NCI-H2196 treated with DMSO at 0.1 percent for 48 hours (cell line): ENCODE measurements around the gene EHD3.

Experiments
- DNase-seq: peaks from one replicate; lab custom pipeline; 2025; ENCODE audit not compliant: unreplicated experiment; lab: John Stamatoyannopoulos, UW

The EHD3 gene

DNA sequence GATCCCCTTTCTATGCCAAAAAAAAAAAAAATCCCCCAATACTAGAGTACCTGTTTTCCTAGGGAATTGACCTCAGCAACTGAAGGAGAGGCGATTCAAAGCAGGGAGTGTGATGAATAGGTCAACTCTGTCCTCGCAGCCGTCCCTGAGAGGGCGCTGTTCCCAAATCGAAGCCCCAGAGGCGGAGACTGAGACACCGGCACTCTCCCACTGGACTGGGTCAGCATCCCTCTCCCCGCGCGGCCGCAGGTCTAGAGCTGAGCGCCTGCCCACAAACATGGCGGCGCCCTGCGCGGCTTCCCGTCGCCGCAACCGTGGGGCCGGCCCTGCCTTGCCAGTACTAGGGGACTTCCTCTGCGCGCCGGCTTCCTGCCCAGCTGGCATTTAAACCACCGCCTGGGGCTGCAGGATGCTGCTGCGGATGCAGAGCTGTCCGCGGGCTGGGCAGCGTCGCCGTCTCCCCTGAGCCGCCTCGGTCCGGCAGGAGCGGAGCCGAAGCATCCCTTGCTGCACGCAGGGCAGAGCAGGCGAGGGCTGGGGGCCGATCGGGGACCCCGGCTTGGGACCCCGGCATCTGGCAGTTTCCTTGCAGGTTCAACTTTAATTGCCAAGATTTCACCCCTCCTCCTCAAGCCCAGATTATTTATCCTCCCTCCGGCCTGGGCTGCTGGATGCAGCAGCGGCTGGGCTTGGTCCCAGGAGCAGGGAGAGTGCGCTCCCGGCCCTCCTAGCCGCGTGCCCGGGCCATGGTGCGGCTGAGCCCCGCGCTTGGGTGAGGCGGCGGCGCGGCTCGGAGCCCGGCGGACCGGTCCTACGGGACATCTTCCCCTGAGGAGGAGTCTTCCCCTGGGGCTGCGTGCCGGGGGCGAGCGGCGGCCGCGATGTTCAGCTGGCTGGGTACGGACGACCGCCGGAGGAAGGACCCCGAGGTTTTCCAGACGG lies at the start of gene EHD3:
EHD3 (plus strand) TSS at position 412 of the 942 bp plus-strand sequence; CDS start at position 882, 470 bp downstream.
- peak; percentile 89 for DNase-seq

DNA sequence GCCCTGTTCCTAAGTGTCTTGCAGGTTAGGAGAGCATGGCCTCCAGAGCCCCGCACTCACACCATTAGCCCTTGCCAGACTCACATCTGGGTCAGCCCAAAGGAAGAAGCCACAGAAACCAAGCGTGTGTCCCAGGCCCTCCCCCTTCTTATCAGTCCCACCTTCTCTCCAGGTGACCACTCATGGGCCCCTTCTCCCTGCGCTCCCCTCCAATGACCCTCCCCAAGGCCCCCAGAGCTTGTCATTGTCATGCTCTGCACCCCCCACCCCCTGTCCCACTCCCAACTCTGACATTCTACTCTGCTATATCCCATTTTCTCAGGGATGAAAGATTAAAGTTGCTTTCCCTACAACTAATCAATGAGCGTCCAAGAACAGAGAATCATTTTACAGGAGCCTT lies 46.8 kb upstream of the EHD3 start:
- no peak for DNase-seq

DNA sequence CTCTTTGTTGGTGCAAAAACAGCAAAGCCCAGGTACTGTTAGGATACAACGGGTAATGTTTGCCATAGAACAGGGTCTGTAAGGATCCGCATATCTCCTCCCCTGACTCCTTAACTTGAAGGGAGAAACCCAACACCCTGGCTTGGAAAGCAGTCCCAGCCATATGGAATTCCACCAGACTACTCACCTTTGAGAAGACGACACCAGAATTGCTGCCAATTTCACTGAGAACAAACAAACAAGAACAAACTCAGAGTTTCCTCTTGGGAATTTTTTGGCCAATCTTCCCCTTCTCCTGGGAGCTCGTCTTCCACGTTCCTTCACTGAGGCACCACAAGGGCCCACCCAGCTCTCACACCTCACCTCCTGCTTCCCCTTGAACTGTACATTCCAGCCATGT lies 45.8 kb upstream of the EHD3 start:
- DNase-seq, result no peak

DNA sequence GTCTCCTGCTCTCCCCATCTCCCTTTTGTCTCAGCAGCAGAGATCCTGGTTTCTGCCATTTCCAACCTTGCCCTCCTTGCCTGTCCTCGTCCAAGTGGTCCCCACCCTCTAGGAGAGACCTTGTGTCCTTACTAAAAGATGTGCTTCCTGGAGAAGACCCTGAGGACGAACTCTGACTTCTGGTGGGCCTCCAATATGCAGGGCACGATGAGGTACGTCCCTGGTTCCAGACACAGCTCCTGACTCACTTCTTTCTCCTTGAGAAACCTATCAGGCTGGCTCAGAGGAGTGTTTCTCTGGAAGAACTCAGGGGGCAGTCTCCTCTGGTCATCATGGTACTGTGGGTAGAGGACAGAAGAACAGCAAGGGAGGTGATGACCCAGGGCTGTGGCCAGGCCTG lies 44.8 kb upstream of the EHD3 start:
- no peak for DNase-seq

DNA sequence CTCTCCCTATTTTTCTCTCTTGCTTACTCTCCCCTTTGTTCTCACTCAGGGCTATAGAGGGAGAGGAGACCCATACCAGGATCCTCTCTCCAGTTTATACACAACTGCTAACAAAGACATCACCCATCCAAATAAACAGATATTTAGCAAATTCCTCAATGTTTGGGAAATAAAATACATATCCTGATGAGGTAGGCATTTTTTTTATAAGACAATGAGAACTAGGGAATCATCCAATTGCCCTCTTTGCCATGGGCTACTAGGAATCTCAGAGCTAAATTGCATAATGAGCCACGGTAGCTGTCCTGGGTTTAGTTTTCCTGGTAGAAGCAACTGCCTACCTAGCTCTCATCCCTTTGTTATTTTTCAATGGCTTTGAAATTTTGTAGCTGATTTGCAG lies 43.8 kb upstream of the EHD3 start:
- DNase-seq, result no peak

DNA sequence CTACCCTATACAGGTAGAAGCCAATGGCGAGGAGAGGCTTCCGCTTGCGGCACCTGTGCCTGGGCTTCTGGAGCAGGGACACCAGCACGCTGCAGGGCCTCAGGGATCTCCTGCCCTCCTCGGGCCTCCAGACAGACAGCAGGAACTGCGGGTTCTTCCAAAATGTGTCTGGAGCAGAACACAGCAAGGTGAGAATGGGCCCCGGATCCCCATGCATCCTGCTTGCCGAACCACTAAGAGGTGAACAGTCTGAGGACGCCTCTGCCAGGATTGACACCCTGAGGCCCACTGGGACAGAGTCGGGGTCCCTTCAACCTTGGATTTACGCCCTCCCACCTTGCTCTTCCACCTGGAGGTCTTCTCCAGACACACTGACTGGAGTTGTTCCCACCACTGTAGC lies 42.0 kb upstream of the EHD3 start:
- no peak for DNase-seq

DNA sequence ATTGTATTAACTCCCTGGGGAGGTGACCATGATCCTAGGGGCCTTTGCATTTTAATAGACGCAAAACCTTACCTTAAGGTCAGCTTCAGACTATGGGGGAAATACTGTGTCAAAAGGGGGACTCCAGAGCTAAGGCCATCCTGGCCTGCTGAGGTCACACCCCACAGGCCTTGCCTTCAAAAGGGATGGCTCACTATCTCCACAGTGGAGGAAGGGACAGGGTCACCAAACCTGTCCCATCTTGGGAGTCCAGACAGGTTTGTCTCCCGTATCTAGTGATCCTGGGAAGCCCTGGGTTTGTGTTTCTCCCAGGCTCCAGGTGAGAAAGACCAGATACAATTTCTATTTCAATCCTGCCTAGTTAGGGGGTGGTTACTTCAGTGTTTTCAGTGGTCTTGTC lies 41.6 kb upstream of the EHD3 start:
- no peak for DNase-seq

DNA sequence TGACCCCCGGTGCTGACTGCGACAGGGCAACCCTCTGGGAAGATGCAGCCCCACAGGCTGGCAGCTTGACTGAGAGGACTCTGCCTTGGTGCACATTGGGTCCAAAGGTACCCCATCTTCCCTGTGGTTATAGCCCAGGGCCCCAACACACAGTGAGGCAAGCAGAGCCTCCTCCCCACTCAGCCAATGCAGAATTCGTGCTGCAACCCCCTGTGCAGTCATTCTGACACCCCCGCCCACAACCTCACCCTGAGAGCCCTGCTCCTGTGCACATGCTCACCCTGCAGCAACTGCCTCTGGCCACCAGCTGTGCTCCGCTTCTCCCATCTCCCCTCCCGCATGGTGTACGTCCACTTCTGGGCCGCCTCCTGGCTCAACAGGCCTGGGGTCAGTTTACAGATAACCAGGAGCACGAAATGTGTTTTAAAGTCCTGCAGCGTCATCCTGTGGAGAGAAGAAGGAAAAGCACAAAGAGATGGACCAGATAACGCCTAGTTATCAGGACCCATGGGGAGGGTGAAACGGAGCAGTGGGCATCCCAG lies 41.0 kb upstream of the EHD3 start:
- no peak for DNase-seq

DNA sequence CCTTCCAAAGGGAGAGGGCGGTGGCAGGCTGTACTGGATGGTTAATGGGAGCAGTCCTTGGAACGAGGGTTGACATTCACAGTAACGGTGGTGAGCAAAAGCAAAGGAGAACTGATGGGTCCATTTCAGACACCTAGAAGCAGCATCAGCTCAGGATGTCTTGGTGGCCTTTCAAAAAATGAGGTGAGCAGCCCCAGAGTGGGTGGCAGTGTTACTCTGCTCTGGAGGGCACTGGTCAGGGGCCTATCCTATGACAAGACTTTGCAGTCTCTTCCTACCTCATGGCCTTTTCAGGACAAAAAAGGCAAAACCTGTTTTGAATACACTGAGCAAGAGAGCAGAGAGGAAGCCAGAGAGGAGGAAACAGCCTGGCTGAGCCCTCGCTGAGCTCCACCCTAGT lies 40.1 kb upstream of the EHD3 start:
- no peak for DNase-seq

DNA sequence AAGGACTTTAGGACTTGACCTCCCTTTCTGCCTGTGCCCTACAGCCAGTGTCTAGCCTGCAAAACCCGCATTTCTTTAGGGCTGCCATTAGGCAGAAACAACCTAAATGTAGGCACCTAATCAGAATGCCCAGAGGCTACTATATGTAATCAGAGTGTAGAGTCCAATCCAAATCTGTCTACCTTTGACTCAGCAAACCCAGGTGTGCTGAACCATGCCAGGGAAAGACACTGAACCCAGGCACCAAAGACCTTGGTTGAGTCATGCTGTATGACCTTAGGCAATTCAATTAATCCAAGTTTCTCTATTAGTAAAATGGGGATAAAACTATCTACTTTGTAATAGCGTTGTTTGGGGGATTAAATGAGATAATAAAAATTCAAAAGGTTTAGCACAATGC lies 37.3 kb upstream of the EHD3 start:
- DNase-seq, result no peak

DNA sequence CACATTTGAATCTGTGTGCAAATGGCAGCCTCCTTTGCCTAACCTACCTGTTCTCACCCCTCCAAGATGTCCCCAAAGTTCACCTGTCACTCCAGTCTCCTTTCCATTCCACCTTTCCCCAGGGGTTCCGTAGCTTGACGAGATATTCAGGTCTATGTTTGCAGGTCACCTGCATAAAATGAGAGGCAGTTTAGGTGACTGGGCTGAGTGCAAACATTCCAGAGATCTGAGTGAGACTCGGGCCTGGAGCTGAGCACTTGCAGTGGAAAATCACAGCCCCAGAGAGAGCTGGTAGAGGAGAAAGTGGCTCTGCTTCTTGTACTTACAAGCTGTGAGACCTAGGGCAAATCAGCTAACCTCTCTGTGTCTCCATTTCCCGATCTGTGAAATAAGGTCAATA lies 36.8 kb upstream of the EHD3 start:
- DNase-seq, result no peak

DNA sequence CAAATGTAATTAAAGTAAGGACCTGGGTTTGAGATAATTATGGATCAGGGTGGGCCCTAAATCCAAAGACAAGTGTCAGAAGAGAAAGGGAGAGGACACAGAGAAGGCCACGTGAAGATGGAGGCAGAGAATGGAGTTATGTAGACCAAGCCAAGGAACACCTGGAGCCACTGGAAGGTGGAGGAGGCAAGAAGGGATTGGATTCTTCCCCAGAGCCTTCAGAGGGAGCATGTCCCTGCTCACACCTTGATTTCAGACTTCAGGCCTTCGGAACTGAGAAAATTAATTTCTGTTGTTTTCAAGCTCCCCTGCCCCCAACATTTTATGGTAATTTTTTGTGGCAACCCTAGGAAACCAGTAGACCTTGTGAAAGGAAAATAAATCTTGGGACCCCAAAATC lies 36.3 kb upstream of the EHD3 start:
- DNase-seq, result no peak

DNA sequence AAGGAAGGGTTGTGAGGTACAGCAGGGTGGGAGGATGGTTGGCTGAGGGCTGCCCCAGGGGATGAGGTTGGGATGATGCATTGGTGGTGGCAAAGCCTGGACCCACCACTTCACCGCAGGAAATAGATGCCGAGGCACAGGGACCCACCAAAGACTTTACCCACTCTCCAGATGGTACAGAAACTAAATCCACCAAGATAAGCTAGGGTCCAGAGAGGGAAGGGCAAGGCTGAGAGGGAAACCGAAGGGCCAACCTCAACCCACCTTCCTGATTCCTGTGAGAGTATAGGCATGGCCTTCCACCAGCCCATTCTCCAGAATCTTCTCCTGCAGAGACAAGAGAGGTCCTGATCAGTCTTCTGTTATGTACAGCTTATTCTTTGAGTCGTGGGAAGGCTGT lies 34.7 kb upstream of the EHD3 start:
- DNase-seq, result no peak

DNA sequence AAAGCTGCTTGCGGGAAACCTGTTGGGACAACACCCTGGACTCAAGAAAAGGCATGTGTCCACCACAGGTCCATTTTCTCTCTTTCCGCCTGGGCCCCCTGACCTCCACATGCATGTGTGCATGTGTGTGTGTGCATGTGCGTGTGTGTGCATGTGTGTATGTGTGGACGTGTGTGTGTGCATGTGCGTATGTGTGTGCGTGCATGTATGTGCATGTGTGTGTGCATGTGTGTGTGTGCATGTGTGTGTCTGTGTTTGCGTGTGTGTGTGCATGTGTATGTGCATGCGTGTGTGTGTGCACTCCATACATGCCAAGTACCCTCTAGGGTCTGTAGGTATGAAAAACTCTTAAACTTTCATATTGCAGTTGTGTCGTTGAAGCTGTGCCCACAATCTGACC lies 33.0 kb upstream of the EHD3 start:
- DNase-seq, result no peak

DNA sequence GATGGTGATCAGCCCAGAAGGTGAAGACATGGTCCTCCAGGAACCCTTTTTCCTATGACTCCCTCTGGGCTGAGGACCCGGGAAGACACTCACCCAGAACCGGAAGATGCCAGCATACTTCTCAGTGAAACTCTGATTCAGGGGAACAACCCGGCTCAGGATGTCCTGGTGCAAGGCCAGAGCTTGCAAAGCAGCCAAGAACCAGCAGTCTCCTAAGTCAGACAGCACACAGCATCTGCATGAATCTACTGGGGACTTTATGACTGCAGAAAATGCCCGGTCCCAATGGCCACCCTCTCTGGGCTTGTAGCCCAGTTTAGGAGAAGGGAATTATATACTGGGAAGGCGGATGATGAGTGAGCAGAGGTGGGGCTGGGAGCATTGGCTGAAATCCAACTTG lies 31.9 kb upstream of the EHD3 start:
- DNase-seq, result no peak

DNA sequence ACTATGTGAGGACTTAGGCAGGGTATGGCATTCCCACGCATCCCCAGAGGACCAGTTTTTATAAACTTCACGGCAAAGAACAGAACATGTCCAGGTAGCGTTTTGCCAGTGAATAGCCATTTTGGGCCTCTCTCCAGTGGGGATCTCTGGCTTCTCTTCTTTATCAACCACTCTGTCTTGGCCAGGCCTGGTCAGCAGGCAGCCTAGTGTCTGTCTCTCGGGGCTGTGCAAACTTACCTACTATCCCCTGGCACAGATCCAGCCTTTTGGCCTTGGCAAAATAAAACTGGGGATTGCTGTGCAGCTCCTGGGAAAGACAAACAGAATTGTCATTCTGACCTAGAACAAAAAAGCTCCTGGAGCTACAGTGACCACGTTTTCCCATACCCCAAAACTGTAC lies 31.1 kb upstream of the EHD3 start:
- no peak for DNase-seq

DNA sequence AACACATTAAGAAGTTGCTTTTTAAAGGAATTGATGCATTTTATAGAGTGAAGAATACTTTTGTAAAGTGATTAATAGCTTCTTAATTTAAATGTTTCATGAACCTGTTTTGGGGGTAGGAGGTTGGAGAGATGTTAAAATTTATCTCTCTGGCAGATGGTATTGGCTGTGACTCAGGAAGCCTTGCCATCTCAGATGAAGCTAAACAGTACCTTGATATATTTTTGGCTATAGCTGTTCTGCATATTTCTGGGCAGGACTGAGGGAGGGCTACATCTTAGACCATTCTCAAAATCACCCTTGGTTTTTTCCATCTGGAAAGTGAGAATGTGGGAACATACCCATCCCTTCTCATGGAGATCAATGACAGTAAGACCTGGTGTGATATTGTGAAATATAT lies 30.0 kb upstream of the EHD3 start:
- DNase-seq, result no peak

DNA sequence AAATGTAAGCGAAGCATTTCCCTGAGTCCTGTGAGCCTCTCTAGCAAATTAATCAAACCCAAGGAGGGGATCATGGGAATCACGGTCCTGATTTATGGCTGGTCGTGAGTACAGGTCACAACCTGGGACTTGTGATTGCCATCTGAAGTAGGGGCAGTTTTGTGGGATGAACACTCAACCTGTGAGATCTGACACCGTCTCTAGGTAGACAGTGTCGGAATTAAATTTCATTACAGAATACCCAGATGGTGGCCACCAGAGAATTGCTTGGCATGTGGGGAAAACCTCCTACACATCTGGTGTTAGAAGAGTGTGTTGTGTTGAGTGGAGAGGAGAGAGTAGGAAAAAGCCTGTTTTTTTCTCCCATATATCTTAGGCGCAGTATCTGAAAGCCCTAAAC lies 29.2 kb upstream of the EHD3 start:
- no peak for DNase-seq

DNA sequence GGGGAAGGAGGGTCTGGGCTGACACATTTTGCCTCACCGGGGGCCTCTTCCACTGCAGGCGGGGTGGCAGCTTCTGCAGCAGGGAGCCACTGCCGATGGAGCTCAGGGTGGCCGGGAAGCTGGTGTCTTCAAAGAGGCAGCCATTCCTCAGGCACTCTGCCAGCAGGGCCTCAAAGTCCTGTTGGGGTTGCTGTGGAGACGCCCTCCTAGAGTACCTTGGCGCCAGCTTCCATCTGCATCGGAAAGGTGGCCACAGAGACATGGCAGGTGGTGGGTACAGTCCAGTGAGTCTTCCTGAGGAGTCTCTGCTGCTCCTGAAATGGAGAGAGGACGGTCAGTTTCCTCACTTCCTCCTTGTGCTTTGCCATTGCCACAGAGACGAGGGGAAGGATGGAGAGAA lies 28.8 kb upstream of the EHD3 start:
- no peak for DNase-seq

DNA sequence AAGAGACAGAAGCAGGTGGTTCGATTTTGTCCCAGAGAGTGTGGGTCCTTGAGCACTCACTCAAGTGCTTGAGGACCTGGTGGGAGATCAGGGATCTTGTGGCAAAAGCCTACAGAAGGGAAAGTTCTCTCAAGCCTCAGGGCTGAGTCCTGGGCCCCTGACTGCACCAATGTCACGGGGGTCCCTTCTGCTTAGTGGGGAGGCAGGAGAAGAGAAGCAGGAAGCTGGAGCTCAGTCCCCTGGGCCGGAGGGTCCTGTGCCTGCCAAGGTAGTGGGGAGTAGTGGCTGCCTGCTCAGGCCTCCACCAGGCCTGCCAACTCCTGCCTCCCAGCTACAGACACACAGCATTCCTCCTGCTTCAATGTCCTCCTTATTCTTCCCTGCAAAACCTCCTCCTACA lies 28.3 kb upstream of the EHD3 start:
- no peak for DNase-seq

DNA sequence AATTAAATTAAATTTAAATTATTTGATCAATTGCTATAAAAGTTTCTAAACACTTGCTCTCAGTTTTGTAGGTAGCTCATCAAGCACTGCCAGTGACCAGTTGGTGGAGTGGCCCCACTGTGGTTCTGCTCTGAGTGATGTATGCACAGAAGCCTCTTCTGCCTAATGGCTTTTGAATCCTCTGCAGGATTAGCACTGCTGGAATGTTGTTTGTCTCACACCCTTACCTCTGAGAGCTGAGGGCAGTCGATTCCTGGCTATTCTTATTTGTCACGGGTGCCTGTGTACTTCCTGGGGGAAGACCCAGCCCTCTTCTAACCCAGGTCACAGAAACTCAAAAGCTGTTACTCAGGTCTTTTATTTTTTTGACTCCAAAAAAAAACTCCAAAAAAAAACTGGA lies 26.2 kb upstream of the EHD3 start:
- DNase-seq, result no peak

DNA sequence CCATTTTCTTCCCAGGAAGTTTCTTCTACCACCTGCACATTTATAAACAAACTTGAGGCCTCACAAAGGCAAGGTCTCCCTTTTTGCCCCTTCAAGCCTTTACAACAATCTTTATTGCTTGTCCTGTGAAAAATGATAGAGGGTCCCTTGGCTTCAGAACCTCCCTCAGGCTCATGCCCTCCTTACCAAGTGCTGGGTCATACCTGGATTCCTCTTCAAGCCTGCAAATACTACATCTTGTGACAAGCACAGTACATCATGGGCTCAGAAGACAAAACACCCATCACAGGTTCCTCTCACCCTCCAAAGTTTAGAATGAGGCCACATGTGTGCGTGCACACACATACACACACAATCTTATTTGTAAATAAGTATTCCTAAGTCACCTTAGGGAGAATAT lies 25.7 kb upstream of the EHD3 start:
- no peak for DNase-seq
